ENCODE measurements around the gene PDE4B. TPM values are rescaled to one million over a fixed set of nuclear protein-coding genes. Genes with fewer than 3 reads are reported as not detected.

The PDE4B gene
- total and polyA plus RNA-seq, 9 of the 15 experiments (the other 6 are each of a cell fraction or from before 2014, with no cell fraction given): 0.09 TPM; not detected in 8

DNA sequence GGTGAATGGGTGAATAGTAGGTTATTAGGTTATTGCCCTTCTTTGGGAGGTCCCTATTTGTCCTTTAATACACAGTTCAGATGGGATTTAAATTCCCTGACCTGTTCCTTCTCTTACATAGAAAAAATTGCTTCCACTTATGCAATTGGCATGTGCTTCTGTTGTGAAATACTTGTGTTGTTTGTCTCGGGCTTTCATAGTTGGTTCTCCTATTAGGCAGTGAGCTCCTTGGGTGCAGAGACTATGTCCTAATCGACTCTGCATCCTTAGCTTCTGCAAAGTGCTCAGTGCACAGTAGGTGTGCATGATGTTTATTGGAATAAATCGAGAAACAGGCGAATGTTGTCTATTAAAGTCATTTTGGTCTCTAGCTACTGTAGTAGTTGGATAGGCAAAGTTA, 1.3 kb upstream of the PDE4B start:
- in situ Hi-C loops (cut with MboI): no loop called here
- Histone ChIP-seq H3K9me3 (replicated peaks; ENCODE audit: control insufficient read depth, insufficient read depth, low read depth, low read length) (no peaks in the 10 kb centered on the region), H3K79me2 (ENCODE audit: control insufficient read depth, insufficient read depth, low read length) (no peaks in the 10 kb centered on the region), H3K4me2 (ENCODE audit: insufficient read depth, low read length) (no peak overlapping the region), H3K9me1 (ENCODE audit: control insufficient read depth, insufficient read depth, low read length) (no peaks in the 10 kb centered on the region), H3K36me3 (ENCODE audit: control insufficient read depth, insufficient read depth, low read length) (no peaks in the 10 kb centered on the region), H3K4me3 (no peak overlapping the region), H3K4me1 (replicated peaks in 1 of 2; ENCODE audit: control insufficient read depth in 2 of 2, insufficient read depth in 2 of 2, low read length in 2 of 2) (peaks cover 0 to 6% of the 10 kb centered on the region in 2 experiments; a peak in 1 of 5 replicates), H2AFZ (ENCODE audit: low read depth, low read length) (no peak overlapping the region), H4K20me1 (replicated peaks; ENCODE audit: control insufficient read depth, insufficient read depth, low read length) (no peaks in the 10 kb centered on the region), H3K27me3 (ENCODE audit: control insufficient read depth in 2 of 2, insufficient read depth in 2 of 2, low read length in 2 of 2) (peaks cover 2 to 23% of the 10 kb centered on the region in 2 experiments; a peak in 4 of 5 replicates), H3K27ac (ENCODE audit: extremely low read depth, low read depth, low read length) (no peak overlapping the region), H3K9ac (ENCODE audit: insufficient read depth in 1 of 2, low read depth in 2 of 2, low read length in 2 of 2) (no peak overlapping the region)
- BruUV-seq (replicated peaks): no TSS peak
- intact Hi-C loops (cut with micrococcal nuclease): no loop called here
- ATAC-seq (no peak), DNase-seq (ENCODE audit: extremely low read depth in 1 of 4, low spot score in 3 of 4) (no peak), FAIRE-seq (no peak)
- no peak for TF ChIP-seq POLR2AphosphoS2 (IDR thresholded peaks at IDR 0.05; ENCODE audit: low read length)
- TF ChIP-seq CEBPB (tag; IDR thresholded peaks at IDR 0.05): peak; percentile 25; the same call in 1 of the 2 replicates
- TF ChIP-seq BCL6 (CRISPR knock-in tag; IDR thresholded peaks at IDR 0.05): no peak
- ChIA-PET CTCF (ENCODE audit: low intra/inter-chr PET ratio) (no interaction called here), POLR2A (interaction anchor here (0.6 to 0.8 kb wide), 2 partner anchors 10 to 426 kb away, joined by 3 read pairs; no protein-coding TSS in a partner anchor)
- 0% methylated on average over 4 of the region's 4 CpGs for WGBS (ENCODE audit: insufficient coverage, low coverage, missing lambda C conversion rate)

GRCh38 chr1:65791801-65792668, 660 bp upstream of the PDE4B start:
- H3K4me2 ChIP-seq (ENCODE audit: insufficient read depth, low read length): no peak overlapping the region
- H3K9ac ChIP-seq (ENCODE audit: insufficient read depth in 1 of 2, low read depth in 2 of 2, low read length in 2 of 2): no peak overlapping the region
- no peaks in the 10 kb centered on the region for H3K9me3 ChIP-seq (replicated peaks; ENCODE audit: control insufficient read depth, insufficient read depth, low read depth, low read length)
- WGBS (ENCODE audit: insufficient coverage, low coverage, missing lambda C conversion rate): 3% methylated on average over 32 of the region's 35 CpGs
- FAIRE-seq (no peak), ATAC-seq (no peak), DNase-seq (ENCODE audit: extremely low read depth in 1 of 4, low spot score in 3 of 4) (no peak)
- no peaks in the 10 kb centered on the region for H3K36me3 ChIP-seq (ENCODE audit: control insufficient read depth, insufficient read depth, low read length)
- no peak overlapping the region for H3K27ac ChIP-seq (ENCODE audit: extremely low read depth, low read depth, low read length)
- peaks cover 0 to 6% of the 10 kb centered on the region in 2 experiments; a peak in 1 of 5 replicates for H3K4me1 ChIP-seq (replicated peaks in 1 of 2; ENCODE audit: control insufficient read depth in 2 of 2, insufficient read depth in 2 of 2, low read length in 2 of 2)
- CTCF ChIA-PET (ENCODE audit: low intra/inter-chr PET ratio): no interaction called here
- no peak overlapping the region for H3K4me3 ChIP-seq
- no peak overlapping the region for H2AFZ ChIP-seq (ENCODE audit: low read depth, low read length)
- no TSS peak for BruUV-seq (replicated peaks)
- POLR2A ChIA-PET: interaction anchor here (0.6 to 0.8 kb wide), 3 partner anchors 9 to 940 kb away, joined by 3 read pairs; no protein-coding TSS in a partner anchor
- intact Hi-C loops (cut with micrococcal nuclease) (no loop called here), in situ Hi-C loops (cut with MboI) (no loop called here)
- H3K27me3 ChIP-seq (ENCODE audit: control insufficient read depth in 2 of 2, insufficient read depth in 2 of 2, low read length in 2 of 2): peaks cover 2 to 24% of the 10 kb centered on the region in 2 experiments; a peak in 4 of 5 replicates
- H4K20me1 ChIP-seq (replicated peaks; ENCODE audit: control insufficient read depth, insufficient read depth, low read length): no peaks in the 10 kb centered on the region
- H3K79me2 ChIP-seq (ENCODE audit: control insufficient read depth, insufficient read depth, low read length): no peaks in the 10 kb centered on the region
- H3K9me1 ChIP-seq (ENCODE audit: control insufficient read depth, insufficient read depth, low read length): no peaks in the 10 kb centered on the region
- TF ChIP-seq CREBBP (IDR thresholded peaks at IDR 0.05; ENCODE audit: low read depth, low read length): no peak
- TF ChIP-seq TEAD1 (CRISPR knock-in tag; IDR thresholded peaks at IDR 0.05): no peak
- TF ChIP-seq NCOA2 (IDR thresholded peaks at IDR 0.05; ENCODE audit: partially characterized antibody in 2 of 2): no peak
- no peak for TF ChIP-seq SMARCC2 (IDR thresholded peaks at IDR 0.05; ENCODE audit: low read depth)
- no peak for TF ChIP-seq FOXA1 (IDR thresholded peaks at IDR 0.05; ENCODE audit: borderline replicate concordance)
- no peak for TF ChIP-seq STAT5B (CRISPR knock-in tag; IDR thresholded peaks at IDR 0.05)
- no peak for TF ChIP-seq HEY1 (CRISPR knock-in tag; IDR thresholded peaks at IDR 0.05; ENCODE audit: borderline replicate concordance)
- TF ChIP-seq GABPB1 (CRISPR knock-in tag; IDR thresholded peaks at IDR 0.05): no peak
- TF ChIP-seq HMG20B (CRISPR knock-in tag; IDR thresholded peaks at IDR 0.05): no peak
- TF ChIP-seq ZNF165 (CRISPR knock-in tag; IDR thresholded peaks at IDR 0.05; ENCODE audit: borderline replicate concordance): no peak
- TF ChIP-seq, protein P1, sequence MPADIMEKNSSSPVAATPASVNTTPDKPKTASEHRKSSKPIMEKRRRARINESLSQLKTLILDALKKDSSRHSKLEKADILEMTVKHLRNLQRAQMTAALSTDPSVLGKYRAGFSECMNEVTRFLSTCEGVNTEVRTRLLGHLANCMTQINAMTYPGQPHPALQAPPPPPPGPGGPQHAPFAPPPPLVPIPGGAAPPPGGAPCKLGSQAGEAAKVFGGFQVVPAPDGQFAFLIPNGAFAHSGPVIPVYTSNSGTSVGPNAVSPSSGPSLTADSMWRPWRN (IDR thresholded peaks at IDR 0.05; ENCODE audit: low read depth): no peak
- TF ChIP-seq NCOA6 (IDR thresholded peaks at IDR 0.05): no peak
- TF ChIP-seq ZFP36 (IDR thresholded peaks at IDR 0.05; ENCODE audit: low read depth, low read length, partially characterized antibody): no peak
